NOMO-1 (cell line): ENCODE data around the gene IGBP1.
"Not testable (repeated sequence)": the region's sequence is repeated elsewhere in the genome, so short reads cannot be mapped to it uniquely, and the experiment has no call there.

Experiments
- DNase-seq, 2 experiments: peaks; one replicate each; lab custom pipeline; 2025; ENCODE audit not compliant: unreplicated experiment in 2 of 2; lab: John Stamatoyannopoulos, UW

The IGBP1 gene

DNA sequence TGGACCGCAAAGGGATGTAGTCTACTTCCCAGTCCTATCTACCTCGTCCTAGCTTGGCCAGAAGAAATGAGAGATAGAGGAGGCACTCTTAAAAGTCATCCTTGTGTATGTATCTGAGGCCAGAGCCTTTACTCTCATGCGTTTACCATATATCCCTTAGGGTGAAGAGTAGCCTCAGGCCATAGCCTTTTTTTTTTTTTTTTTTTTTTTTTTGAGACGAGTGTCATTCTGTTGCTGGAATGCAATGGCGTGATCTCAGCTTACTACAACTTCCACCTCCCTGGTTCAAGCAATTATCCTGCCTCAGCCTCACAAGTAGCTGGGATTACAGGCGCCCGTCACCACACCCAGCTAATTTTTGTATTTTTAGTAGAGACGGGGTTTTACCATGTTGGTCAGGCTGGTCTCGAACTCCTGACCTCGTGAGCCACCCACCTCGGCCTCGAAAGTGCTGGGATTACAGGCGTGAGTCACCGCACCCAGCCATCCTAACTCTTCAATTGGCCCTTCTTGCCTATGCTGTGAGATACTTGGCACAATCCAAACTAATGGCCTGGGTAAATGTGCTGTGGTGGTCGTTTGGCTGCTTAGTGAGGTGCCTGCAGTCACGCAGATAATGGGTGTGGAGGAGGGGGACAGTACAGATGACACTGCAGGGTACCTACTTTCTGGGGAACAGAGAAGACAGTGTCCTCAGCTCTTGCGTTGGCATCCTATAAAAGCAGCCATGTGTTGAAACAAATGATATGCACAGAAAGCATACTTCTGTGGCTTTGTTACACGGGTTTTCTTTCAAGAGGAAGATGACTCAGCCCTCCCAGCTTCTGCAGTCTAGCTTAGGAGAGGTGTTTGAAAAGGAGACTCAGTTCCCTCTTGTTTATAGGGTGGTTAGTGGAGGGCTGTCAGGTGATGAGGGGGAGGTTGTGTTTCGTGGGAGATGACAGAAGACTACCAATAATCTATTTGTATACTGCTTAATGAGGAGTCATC lies 33.6 kb downstream of the IGBP1 start:
- no peak for DNase-seq

- no peak for DNase-seq
Measured at GRCh38 chrX:70168238-70169188, 35.3 kb downstream of the IGBP1 start.

GRCh38 chrX:70169281-70169680 lies 36.0 kb downstream of the IGBP1 start:
- no peak for DNase-seq

- no peak for DNase-seq
Measured at GRCh38 chrX:70171624-70172023, 38.4 kb downstream of the IGBP1 start.

- no peak for DNase-seq
Measured at GRCh38 chrX:70172221-70172620, 39.0 kb downstream of the IGBP1 start.

GRCh38 chrX:70172964-70173363 lies 39.7 kb downstream of the IGBP1 start:
- no peak for DNase-seq

- no peak for DNase-seq
Measured at GRCh38 chrX:70174754-70175153, 41.5 kb downstream of the IGBP1 start.

DNA sequence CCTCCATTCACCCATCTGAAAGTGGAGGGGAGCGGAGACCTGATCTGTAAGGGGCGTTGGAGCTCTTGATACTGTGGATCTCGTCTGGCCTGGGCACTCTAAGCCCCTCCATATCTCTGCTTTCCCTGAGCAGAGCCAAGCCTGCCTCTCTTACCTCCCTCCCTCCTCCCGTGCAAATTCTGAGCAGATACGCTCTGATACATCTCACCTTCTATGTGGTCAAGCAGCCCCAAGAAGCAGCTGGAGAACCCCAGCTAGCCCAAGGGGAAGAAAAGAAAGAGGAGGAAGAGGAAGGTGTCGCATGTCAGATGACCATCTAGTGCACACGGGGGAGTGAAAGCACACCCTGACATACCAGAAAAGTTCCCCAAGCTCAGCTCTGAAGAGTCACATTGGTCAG lies 42.1 kb downstream of the IGBP1 start:
- no peak for DNase-seq

DNA sequence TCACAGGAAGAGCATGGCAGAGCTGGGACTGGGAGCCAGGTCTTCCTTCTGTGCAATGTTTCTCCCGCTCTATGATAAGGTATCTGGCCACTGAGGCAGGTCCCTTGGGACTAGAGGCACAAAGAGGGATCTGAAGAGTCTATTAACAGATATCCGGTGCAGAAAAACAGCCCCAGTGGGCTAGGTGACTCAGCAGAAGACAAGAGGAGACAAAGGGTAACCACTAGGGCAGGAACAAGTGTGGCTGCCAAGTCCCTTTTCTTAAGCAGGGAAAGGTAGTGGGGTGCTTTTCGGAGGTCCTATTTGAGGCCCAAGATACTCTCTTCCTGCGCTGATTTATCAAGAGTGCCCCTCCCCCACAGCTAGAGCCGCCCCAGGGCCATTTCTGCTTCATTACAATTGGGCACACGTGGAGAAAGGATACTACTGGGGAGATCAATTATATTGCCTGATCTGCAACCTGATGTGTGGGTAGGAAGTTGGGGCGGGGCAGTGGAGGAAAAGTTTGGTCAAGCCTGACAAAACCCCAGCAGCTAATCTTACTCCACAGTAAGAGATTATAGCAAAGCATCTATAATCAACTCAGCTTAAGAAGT lies 43.8 kb downstream of the IGBP1 start, which contains the start of gene DGAT2L6:
Gene DGAT2L6 (plus strand): TSS at position 546 of the 596 bp plus-strand sequence. CDS start 100 bp downstream, outside the sequence.
- DNase-seq = no peak

DNA sequence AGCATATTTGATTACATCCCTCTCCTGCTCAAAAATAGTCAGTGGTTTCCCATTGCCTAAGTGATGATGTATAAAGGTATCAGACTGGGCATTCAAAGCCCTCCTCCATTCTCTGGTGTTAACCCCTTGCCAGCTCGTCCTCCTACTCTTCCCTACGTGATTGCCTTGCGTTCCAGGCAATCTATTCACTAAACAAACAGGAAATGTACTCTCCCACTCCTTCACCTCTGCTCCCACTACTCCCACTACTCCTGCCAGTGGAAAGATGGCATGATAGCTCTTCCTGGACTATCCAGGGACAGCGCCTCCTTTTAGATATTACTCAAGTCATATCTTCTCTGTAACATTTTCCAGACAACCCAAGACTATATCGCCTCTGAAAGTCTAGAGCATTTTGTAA lies 49.8 kb downstream of the IGBP1 start:
- DNase-seq = no peak

DNA sequence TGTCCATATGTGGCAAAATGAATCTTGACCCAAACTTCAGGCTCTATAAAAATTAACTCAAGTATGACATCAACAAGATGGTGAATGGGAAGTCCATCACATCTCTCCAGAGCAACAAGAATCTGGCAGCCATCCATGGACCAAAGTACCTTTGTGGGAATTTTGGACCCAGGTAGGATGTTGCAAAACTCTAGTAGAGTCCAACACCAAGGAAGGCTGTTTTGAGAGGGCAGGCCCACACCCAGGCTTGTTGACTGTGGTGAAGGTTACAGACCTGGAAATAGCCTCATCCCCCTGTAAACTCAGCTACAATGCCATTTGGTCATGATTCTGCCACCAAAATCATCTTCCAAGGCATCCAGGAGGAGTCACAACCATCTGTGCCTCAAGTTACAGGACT lies 57.0 kb downstream of the IGBP1 start:
- DNase-seq = no peak

DNA sequence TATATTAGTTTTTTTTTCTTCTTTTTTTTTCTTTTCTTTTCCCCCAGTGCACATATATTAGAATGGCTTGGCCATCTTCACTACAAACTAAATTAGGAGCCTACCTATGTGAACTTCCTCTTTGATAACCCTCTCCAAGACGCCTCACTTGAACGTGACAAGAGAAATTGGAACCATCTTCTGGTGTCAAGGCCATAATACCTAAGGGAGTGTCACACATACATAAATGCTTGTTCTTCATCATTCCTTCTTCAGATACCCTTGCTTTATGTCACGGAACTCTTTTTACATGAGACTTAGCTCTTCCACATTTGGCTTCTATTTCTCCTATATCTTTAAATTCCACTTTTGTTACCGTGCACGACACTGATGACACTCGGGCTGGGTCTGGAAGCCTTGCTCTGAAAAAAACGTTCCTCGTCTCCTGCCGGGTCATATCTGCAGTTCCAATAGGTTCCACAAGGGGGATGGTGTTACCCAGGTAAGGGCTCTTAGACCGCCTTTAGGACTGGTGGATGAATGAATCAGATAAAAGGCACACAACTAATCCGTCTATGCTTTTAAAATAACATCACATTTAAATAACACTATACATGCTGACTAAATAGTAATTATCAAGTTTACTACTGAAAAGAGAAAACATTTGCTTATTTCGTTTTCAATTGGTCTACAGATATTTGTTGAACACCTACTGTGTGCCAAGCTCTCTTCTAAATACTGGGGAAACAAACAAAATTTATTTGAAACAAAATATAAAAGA lies 63.9 kb downstream of the IGBP1 start:
- DNase-seq = peak in 1 of 2 experiments; percentile 32

DNA sequence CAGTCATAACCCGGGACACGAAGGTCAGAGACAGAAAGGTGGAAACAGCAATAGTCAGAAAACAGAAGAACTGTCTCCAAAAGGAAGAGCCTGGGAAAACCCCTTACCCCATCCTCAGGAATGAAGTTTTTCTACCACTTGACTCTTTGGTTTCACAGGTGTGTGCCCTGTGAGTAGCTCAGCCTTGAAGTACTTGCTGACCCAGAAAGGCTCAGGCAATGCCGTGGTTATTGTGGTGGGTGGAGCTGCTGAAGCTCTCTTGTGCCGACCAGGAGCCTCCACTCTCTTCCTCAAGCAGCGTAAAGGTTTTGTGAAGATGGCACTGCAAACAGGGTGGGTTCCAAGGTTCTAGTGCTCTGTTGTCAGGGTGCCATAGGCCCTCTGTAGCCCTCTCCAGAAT lies 68.5 kb downstream of the IGBP1 start:
- DNase-seq = no peak

DNA sequence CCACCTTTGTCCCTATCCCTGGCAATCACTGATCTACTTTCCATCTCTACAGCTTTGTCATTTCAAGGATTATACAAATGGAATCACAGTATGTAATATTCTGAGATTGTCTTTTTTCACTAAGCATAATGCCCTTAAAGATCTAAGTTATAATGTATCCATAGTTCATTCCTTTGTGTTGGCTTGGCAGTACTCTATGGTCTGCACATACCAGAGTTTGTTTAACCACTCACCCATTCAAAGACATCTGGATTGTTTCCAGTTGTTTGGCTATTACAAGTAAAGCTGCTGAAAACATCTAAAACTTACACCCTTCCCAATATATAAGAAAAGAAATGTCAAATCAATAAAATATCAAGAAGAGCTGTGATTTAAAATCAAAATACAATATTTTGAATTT lies 75.2 kb downstream of the IGBP1 start:
- DNase-seq = no peak

DNA sequence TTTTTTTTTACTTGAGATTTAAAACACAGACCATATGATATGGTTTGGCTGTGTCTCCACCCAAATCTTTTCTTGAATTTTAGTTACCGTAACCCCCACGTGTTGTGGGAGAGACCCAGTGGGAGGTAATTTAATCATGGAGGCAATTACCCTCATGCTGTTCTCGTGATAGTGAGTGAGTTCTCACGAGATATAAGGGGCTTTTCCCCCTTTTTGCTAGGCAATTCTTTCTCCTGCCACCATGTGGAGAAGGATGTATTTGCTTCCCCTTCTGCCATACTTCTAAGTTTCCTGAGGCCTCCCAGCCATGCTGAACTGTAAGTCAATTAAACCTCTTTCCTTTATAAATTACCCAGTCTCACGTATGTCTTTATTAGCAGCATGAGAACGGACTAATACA lies 76.3 kb downstream of the IGBP1 start:
- not testable (repeated sequence) for DNase-seq
